B cell (primary cell): ENCODE data around the gene CYP2A6. TPM values are rescaled to one million over a fixed set of nuclear protein-coding genes. Genes with fewer than 3 reads are reported as not detected.
A peak's percentile ranks its signal among the peaks of the same experiment; 100 is the strongest.

Experiments used
- ATAC-seq: fragments of 200-7000 bp; cut with Tn5 transposase; one replicate; pipeline ENCODE4 v1.10.0; 2021; ENCODE audit warnings: low read depth, mild to moderate bottlenecking, moderate number of reproducible peaks, moderate library complexity
- CTCF ChIA-PET: fragments of 350-600 bp; sonication (Branson Sonifier 250); formaldehyde crosslinking; loops from one replicate; lab custom pipeline; 2021; ENCODE audit warnings: antibody characterized with exemption, inconsistent platforms; lab: Charles Lee
- POLR2A ChIA-PET: fragments of 350-600 bp; sonication (Branson Sonifier 250); formaldehyde crosslinking; loops from one replicate; lab custom pipeline; 2021; ENCODE audit warnings: antibody characterized with exemption; lab: Charles Lee
- DNase-seq: peaks from one replicate; pipeline ENCODE4 v3.0.0; 2013
- H2AFZ ChIP-seq: 2 replicates; pipeline ENCODE4 v1.6.1; 2012; ENCODE audit warnings: mild to moderate bottlenecking, low read depth, low read length; ENCODE audit not compliant: insufficient read depth, poor library complexity, severe bottlenecking
- H3K27ac ChIP-seq, 2 donors: 1 replicate in 1 of 2; 2 replicates in 1 of 2; pipeline ENCODE4 v1.5.1; 2012 to 2013; ENCODE audit warnings: low read length in 2 of 2, mild to moderate bottlenecking in 2 of 2, moderate library complexity in 1 of 2
- H3K27me3 ChIP-seq, 4 experiments: fragments of 200-600 bp in 1 of 4; sonication (generic) in 1 of 4; replicated peaks in 1 of 4; 1 replicate in 2 of 4; 2 replicates in 2 of 4; pipeline versions ENCODE4 v1.6.1 to v1.7.0; 2013 to 2016; ENCODE audit warnings: low read length in 3 of 4, mild to moderate bottlenecking in 2 of 4, mixed read lengths in 1 of 4, moderate library complexity in 1 of 4; ENCODE audit not compliant: insufficient read depth in 4 of 4, control insufficient read depth in 3 of 4; ENCODE audit errors: control extremely low read depth in 1 of 4
- H3K36me3 ChIP-seq, 2 experiments: replicated peaks in 1 of 2; 1 replicate in 1 of 2; 2 replicates in 1 of 2; pipeline versions ENCODE4 v1.6.1 to v1.7.1; 2013; ENCODE audit warnings: low read length in 1 of 2; ENCODE audit not compliant: insufficient read depth in 2 of 2, control insufficient read depth in 1 of 2; ENCODE audit errors: control extremely low read depth in 1 of 2, extremely low read depth in 1 of 2
- H3K4me1 ChIP-seq, 2 donors: fragments of 200-600 bp in 1 of 2; sonication (generic) in 1 of 2; 1 replicate in 1 of 2; 2 replicates in 1 of 2; pipeline versions ENCODE4 v1.5.1 to v1.6.1; 2013 to 2017; ENCODE audit warnings: low read length in 2 of 2; ENCODE audit not compliant: control insufficient read depth in 2 of 2, insufficient read depth in 2 of 2
- H3K4me2 ChIP-seq: replicated peaks from 2 replicates; pipeline ENCODE3; 2012; ENCODE audit warnings: mild to moderate bottlenecking, low read depth, low read length; ENCODE audit not compliant: poor library complexity, severe bottlenecking
- H3K4me3 ChIP-seq, 5 experiments: fragments of 200-600 bp in 1 of 5; sonication (generic) in 1 of 5; 1 replicate in 3 of 5; 2 replicates in 2 of 5; pipeline versions ENCODE4 v1.5.1 to v1.7.0; 2011 to 2016; ENCODE audit warnings: low read length in 4 of 5, mild to moderate bottlenecking in 4 of 5, low read depth in 2 of 5, control low read depth in 1 of 5, moderate library complexity in 1 of 5; ENCODE audit not compliant: insufficient read depth in 1 of 5; ENCODE audit errors: control extremely low read depth in 1 of 5, extremely low read depth in 1 of 5
- H3K79me2 ChIP-seq: fragments of 200-600 bp; sonication (generic); one replicate; pipeline ENCODE4 v1.6.0; 2016; ENCODE audit warnings: low read length; ENCODE audit not compliant: control insufficient read depth, insufficient read depth
- H3K9ac ChIP-seq: fragments of 200-600 bp; sonication (generic); 2 replicates; pipeline ENCODE4 v1.6.1; 2017; ENCODE audit warnings: mild to moderate bottlenecking, low read length, moderate library complexity
- H3K9me3 ChIP-seq, 3 donors: one replicate each; pipeline versions ENCODE4 v1.6.1 to v1.7.1; 2013; ENCODE audit warnings: low read length in 2 of 3; ENCODE audit not compliant: control insufficient read depth in 2 of 3, insufficient read depth in 1 of 3; ENCODE audit errors: control extremely low read depth in 1 of 3
- H4K20me1 ChIP-seq: 2 replicates; pipeline ENCODE4 v1.6.0; 2012; ENCODE audit warnings: mild to moderate bottlenecking, low read length; ENCODE audit not compliant: insufficient read depth, control insufficient read depth, poor library complexity, severe bottlenecking
- H3K27ac Mint-ChIP-seq: one replicate; pipeline ENCODE4 v1.8.0; 2021; ENCODE audit warnings: mixed read lengths
- H3K27me3 Mint-ChIP-seq: one replicate; pipeline ENCODE4 v1.8.0; 2021; ENCODE audit warnings: mixed read lengths
- H3K4me1 Mint-ChIP-seq: one replicate; pipeline ENCODE4 v1.8.0; 2021; ENCODE audit warnings: mixed read lengths
- H3K4me3 Mint-ChIP-seq: one replicate; pipeline ENCODE4 v1.8.0; 2021; ENCODE audit warnings: mixed read lengths
- H3K9me3 Mint-ChIP-seq: one replicate; pipeline ENCODE4 v1.8.0; 2022; ENCODE audit warnings: mixed read lengths; ENCODE audit not compliant: insufficient read depth
- EZH2 ChIP-seq: IDR thresholded peaks from 2 replicates; pipeline ENCODE4 v1.6.1; 2012; ENCODE audit warnings: borderline replicate concordance, low read depth, mild to moderate bottlenecking, moderate library complexity, low read length; ENCODE audit not compliant: insufficient read depth, poor library complexity, severe bottlenecking
- WGBS: methylation state at CpG from one replicate; pipeline ENCODE4 v1.1.5; 2013; ENCODE audit warnings: missing lambda C conversion rate; ENCODE audit not compliant: insufficient coverage; 5-methylcytosine and 5-hydroxymethylcytosine counted together
- intact Hi-C: fragments of 100-400 bp; cut with micrococcal nuclease; formaldehyde crosslinking; loops from one replicate; pipeline ENCODE4 v1.10.0; 2022
- polyA plus RNA-seq: library from polyadenylated mRNA; depleted of rRNA; stranded (reverse); fragments of >200 nt; gene quantifications from 2 replicates; pipeline ENCODE4 v1.2.3, GENCODE V29; 2012
- total RNA-seq, 2 donors: library from RNA; stranded (reverse); fragments of 120-200 nt in 1 of 2; gene quantifications; 1 replicate in 1 of 2; 2 replicates in 1 of 2; pipeline versions ENCODE4 v1.2.3 to v1.2.4, GENCODE V29; 2013 to 2022
- TF ChIP-seq, protein P1 (sequence below): fragments of 200-600 bp; IDR thresholded peaks from one replicate; pipeline ENCODE4 v1.8.0; 2022; ENCODE audit warnings: antibody characterized with exemption, mild to moderate bottlenecking

Gene CYP2A6
- total and polyA plus RNA-seq, 2 donors (not counting 1 experiment from before 2014, with no cell fraction given), result not detected

DNA sequence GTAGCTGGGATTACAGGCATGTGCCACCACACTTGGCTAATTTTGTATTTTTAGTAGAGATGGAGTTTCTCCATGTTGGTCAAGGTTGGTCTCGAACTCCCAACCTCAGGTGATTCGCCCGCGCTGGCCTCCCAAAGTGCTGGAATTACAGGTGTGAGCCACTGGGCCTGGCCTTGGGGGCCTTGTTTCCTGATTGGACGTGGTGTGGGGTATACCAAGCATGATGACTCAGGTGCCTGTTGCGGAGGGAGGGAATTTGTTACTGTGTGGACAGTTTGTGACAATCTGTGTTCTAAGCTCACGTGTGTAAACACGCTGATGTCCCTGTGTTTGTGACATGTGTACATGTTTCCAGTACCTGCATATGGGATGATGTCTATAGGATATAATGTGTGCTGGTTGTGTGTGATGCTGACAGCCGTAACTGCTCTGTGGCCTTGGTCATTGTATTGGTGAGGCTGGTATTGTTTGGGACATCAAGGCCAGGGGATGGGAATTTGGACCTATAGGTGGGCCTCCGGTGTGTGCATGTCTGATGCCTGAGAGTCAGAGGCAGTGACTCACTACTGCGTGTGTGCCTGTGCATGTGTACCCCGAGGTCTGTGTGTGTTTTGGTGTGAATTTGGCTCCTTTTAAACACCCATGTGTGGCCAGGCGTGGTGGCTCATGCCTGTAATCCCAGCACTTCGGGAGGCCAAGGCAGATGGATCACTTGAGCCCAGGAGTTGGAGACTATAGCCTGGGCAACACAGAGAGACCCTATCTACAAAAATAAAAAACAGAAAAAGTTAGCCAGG is 52.9 kb downstream of the CYP2A6 start:
- Histone ChIP-seq H3K4me2 (peak overlapping the region; percentile 82), H3K27ac (peak overlapping the region; percentile 85 to 90), H3K4me1 (peaks cover 42 to 46% of the 10 kb centered on the region in 2 donors), H3K79me2 (peaks cover 40% of the 10 kb centered on the region), H2AFZ (peak overlapping the region; percentile 76), H3K9me3 (no peaks in the 10 kb centered on the region), H3K9ac (peak overlapping the region; percentile 79), H3K4me3 (peak overlapping the region in 3 of 5 experiments; percentile 61 to 82 (median 67)), H3K27me3 (no peaks in the 10 kb centered on the region), H3K36me3 (peaks cover 0 to 36% of the 10 kb centered on the region in 2 experiments), H4K20me1 (peaks cover 27% of the 10 kb centered on the region)
- Mint-ChIP-seq H3K27ac (peak overlapping the region; percentile 98), H3K9me3 (no peaks in the 10 kb centered on the region), H3K27me3 (no peaks in the 10 kb centered on the region), H3K4me3 (peak overlapping the region; percentile 73), H3K4me1 (peaks cover 47% of the 10 kb centered on the region)
- over 99% methylated on average over 9 of the region's 14 CpGs for WGBS
- intact Hi-C loops, result loop anchor here (5.0 kb wide), 1 partner anchor 185 kb away; no protein-coding TSS in a partner anchor
- POLR2A ChIA-PET, result interaction anchor here (1.1 to 3.1 kb wide), 8 partner anchors 10 to 134 kb away, joined by 4 to 68 read pairs (median 6); partner anchors contain the start of genes ACTMAP, RAB4B and SNRPA
- TF ChIP-seq, protein P1, sequence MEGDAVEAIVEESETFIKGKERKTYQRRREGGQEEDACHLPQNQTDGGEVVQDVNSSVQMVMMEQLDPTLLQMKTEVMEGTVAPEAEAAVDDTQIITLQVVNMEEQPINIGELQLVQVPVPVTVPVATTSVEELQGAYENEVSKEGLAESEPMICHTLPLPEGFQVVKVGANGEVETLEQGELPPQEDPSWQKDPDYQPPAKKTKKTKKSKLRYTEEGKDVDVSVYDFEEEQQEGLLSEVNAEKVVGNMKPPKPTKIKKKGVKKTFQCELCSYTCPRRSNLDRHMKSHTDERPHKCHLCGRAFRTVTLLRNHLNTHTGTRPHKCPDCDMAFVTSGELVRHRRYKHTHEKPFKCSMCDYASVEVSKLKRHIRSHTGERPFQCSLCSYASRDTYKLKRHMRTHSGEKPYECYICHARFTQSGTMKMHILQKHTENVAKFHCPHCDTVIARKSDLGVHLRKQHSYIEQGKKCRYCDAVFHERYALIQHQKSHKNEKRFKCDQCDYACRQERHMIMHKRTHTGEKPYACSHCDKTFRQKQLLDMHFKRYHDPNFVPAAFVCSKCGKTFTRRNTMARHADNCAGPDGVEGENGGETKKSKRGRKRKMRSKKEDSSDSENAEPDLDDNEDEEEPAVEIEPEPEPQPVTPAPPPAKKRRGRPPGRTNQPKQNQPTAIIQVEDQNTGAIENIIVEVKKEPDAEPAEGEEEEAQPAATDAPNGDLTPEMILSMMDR, result no peak
- TF ChIP-seq EZH2, result no peak
- DNase-seq (no peak), ATAC-seq (no peak)
- CTCF ChIA-PET, result interaction anchor here (0.7 to 4.9 kb wide), 7 partner anchors 11 to 135 kb away, joined by 3 to 48 read pairs (median 7); partner anchors contain the start of genes COQ8B, ITPKC and RAB4B

Other genes with a start within 250 kb of the CYP2A6 start
- gene LTBP4, start 249.1 kb downstream of the CYP2A6 start, total RNA-seq, result 81.2 and 83.3 TPM in 2 replicates
- gene LTBP4, start 249.1 kb downstream of the CYP2A6 start, polyA plus RNA-seq, result 105 and 127 TPM in 2 replicates
- 21.8 and 27.7 TPM in 2 replicates for gene NUMBL, start 159.8 kb downstream of the CYP2A6 start, total RNA-seq
- 7.8 and 14.2 TPM in 2 replicates for gene NUMBL, start 159.8 kb downstream of the CYP2A6 start, polyA plus RNA-seq
- gene COQ8B, start 133.6 kb downstream of the CYP2A6 start, total RNA-seq, result 55.4 and 58.9 TPM in 2 replicates
- 60.6 and 62.6 TPM in 2 replicates for gene COQ8B, start 133.6 kb downstream of the CYP2A6 start, polyA plus RNA-seq
- gene ITPKC, start 133.3 kb downstream of the CYP2A6 start, total RNA-seq, result 13.1 and 16.0 TPM in 2 replicates
- 6.7 and 8.7 TPM in 2 replicates for gene ITPKC, start 133.3 kb downstream of the CYP2A6 start, polyA plus RNA-seq
- gene ACTMAP, start 100.0 kb downstream of the CYP2A6 start, total RNA-seq, result 9.8 and 10.2 TPM in 2 replicates
- gene ACTMAP, start 100.0 kb downstream of the CYP2A6 start, polyA plus RNA-seq, result 7.7 and 11.4 TPM in 2 replicates
- gene SNRPA, start 99.2 kb downstream of the CYP2A6 start, total RNA-seq, result 90.7 and 92.0 TPM in 2 replicates
- gene SNRPA, start 99.2 kb downstream of the CYP2A6 start, polyA plus RNA-seq, result 104 and 147 TPM in 2 replicates
- gene MIA, start 74.9 kb downstream of the CYP2A6 start, total RNA-seq, result 2.3 and 5.7 TPM in 2 replicates
- gene MIA, start 74.9 kb downstream of the CYP2A6 start, polyA plus RNA-seq, result 0.37 and 0.75 TPM in 2 replicates
- gene RAB4B, start 72.2 kb downstream of the CYP2A6 start, total RNA-seq, result 104 and 108 TPM in 2 replicates
- gene RAB4B, start 72.2 kb downstream of the CYP2A6 start, polyA plus RNA-seq, result 141 and 196 TPM in 2 replicates
- 178 and 182 TPM in 2 replicates for gene EGLN2, start 51.3 kb downstream of the CYP2A6 start, total RNA-seq
- gene EGLN2, start 51.3 kb downstream of the CYP2A6 start, polyA plus RNA-seq, result 111 and 130 TPM in 2 replicates
- not detected in 2 replicates for gene CYP2A7, start 31.8 kb upstream of the CYP2A6 start, total RNA-seq
- not detected in 2 replicates for gene CYP2A7, start 31.8 kb upstream of the CYP2A6 start, polyA plus RNA-seq
- gene CYP2B6, start 140.8 kb upstream of the CYP2A6 start, total RNA-seq, result not detected in 2 replicates
- gene CYP2B6, start 140.8 kb upstream of the CYP2A6 start, polyA plus RNA-seq, result not detected in 2 replicates
- gene CYP2A13, start 238.0 kb upstream of the CYP2A6 start, total RNA-seq, result not detected in 2 replicates
- not detected in 2 replicates for gene CYP2A13, start 238.0 kb upstream of the CYP2A6 start, polyA plus RNA-seq